Right lung (tissue), 10 donors: ENCODE results near the gene UBE2M. TPM values are rescaled to one million over a fixed set of nuclear protein-coding genes. Genes with fewer than 3 reads are reported as not detected.
"Not testable (repeated sequence)": the region's sequence is repeated elsewhere in the genome, so short reads cannot be mapped to it uniquely, and the experiment has no call there.

ENCODE experiments used
- DNase-seq, 2 donors: peaks; one replicate each; pipeline ENCODE4 v3.0.0-alpha.2; 2013
- long read RNA-seq, 8 donors: transcript quantifications; one replicate each; lab custom pipeline, GENCODE V29; 2026
- polyA plus RNA-seq, 5 donors: library from polyadenylated mRNA; unstranded; fragments of 120-200 nt; gene quantifications; one replicate each; pipeline versions ENCODE4 v1.2.1 to v1.2.3, GENCODE V29; 2013; ENCODE audit warnings: inconsistent platforms in 1 of 5, low replicate concordance in 1 of 5; ENCODE audit not compliant: insufficient read length in 5 of 5, insufficient read depth in 1 of 5

The UBE2M gene
- 10 to 100 TPM; 64.8 to 90.5 (median 77.1) TPM for polyA plus RNA-seq
- long read RNA-seq, donor 1, transcript UBE2M-201 (6 exons, 1,508 nt), result major isoform, 54 of 64 reads
- long read RNA-seq, donor 1, partial matches to known transcripts, result 10 of 64 reads
- long read RNA-seq, donor 1, other reads (novel, unspliced or antisense), result 0 of 64 reads
- long read RNA-seq, donor 2, transcript UBE2M-201 (6 exons, 1,508 nt), result major isoform, 44 of 58 reads
- long read RNA-seq, donor 2, partial matches to known transcripts, result 14 of 58 reads
- long read RNA-seq, donor 2, other reads (novel, unspliced or antisense), result 0 of 58 reads
- long read RNA-seq, donor 3, transcript UBE2M-201 (6 exons, 1,508 nt), result major isoform, 24 of 24 reads
- long read RNA-seq, donor 3, partial matches to known transcripts, result 0 of 24 reads
- long read RNA-seq, donor 3, other reads (novel, unspliced or antisense), result 0 of 24 reads
- long read RNA-seq, donor 4, transcript UBE2M-201 (6 exons, 1,508 nt), result major isoform, 17 of 17 reads
- long read RNA-seq, donor 4, partial matches to known transcripts, result 0 of 17 reads
- long read RNA-seq, donor 4, other reads (novel, unspliced or antisense), result 0 of 17 reads
- long read RNA-seq, donor 5, transcript UBE2M-201 (6 exons, 1,508 nt), result major isoform, 28 of 38 reads
- long read RNA-seq, donor 5, partial matches to known transcripts, result 10 of 38 reads
- long read RNA-seq, donor 5, other reads (novel, unspliced or antisense), result 0 of 38 reads
- long read RNA-seq, donor 6, transcript UBE2M-201 (6 exons, 1,508 nt), result major isoform, 55 of 57 reads
- long read RNA-seq, donor 6, partial matches to known transcripts, result 0 of 57 reads
- long read RNA-seq, donor 6, other reads (novel, unspliced or antisense), result 0 of 57 reads
- long read RNA-seq, donor 7, transcript UBE2M-201 (6 exons, 1,508 nt), result major isoform, 45 of 47 reads
- long read RNA-seq, donor 7, partial matches to known transcripts, result 0 of 47 reads
- long read RNA-seq, donor 7, other reads (novel, unspliced or antisense), result 0 of 47 reads
- long read RNA-seq, donor 8, transcript UBE2M-201 (6 exons, 1,508 nt), result major isoform, 19 of 19 reads
- long read RNA-seq, donor 8, partial matches to known transcripts, result 0 of 19 reads
- long read RNA-seq, donor 8, other reads (novel, unspliced or antisense), result 0 of 19 reads

DNA sequence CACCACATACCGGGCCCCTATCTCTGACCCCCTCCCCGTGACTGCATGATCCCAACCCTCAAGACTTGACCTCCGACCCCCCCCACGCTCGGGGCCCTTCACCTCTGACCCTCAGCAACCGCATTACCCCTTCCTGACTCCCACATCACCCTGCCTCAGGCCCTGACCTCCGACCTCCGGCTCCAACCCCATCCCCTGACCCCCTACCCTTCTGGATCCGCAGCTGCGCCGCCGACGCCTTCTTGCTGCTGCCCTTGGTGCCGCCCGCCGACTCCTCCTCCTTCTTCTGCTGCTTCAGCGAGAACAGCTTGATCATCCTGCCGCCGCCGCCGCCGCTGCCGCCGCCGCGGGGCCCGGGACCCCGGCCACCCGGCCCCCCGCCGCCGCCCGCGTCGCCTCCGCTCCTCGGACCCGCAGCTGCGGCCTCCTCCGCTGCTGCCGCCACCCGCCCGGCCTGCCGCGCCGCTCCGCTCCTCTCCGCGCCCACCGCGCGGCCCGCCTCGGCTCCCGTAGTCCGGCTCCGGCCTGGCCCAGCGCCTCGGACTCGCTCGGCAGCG, at the start of gene UBE2M:
UBE2M (minus strand) TSS at position 546 of the 557 bp plus-strand sequence; CDS start at position 316, 230 bp downstream.
- DNase-seq, result no peak

DNA sequence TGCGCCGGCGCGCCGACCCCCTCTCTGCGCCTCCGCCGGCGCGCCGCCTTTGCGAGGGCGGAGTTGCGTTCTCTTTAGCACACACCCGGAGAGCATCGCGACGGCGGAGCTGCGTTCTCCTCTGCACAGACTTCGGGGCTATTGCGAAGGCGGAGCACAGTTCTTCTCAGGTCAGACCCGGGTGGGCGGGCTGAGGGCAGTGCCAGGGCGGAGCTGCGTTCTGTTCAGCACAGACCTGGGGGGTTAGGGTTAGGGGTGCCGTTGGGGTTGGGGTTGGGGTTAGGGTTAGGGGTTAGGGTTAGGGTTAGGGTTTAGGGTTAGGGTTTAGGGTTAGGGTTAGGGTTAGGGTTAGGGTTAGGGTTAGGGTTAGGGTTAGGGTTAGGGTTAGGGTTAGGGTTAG, 48.8 kb upstream of the UBE2M start:
- not testable (repeated sequence) for DNase-seq

DNA sequence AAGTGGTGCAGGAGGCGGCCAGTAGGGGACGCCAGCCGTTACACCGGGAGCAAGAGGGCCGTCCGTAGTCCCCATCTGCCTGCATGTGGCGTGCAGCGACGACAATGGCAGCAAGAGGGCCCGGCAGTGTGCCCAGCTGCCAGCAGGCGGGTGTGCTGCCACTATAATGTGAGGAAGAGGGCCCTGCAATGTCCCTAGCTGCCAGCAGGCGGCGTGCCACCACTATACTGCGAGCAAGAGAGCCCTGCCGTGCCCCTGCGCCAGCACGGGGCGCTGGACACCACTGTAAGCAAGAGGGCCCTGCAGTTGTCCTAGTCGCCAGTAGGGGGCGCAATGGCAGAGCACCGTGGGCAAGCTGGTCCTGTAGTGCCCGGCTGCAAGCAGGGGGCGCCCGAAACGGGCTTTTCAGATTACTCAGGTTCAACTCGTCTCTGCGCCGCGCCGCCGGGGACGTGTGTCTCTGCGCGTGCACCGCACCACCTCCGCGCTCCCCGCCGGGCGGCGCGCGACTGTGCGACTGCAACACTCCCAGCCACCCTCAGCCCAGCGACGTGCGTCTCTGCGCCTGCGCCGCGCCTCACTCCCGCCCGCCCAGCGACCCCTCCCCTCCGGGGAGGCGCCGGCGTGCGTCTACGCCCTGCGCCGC, 48.0 kb upstream of the UBE2M start:
- not testable (repeated sequence) for DNase-seq

DNA sequence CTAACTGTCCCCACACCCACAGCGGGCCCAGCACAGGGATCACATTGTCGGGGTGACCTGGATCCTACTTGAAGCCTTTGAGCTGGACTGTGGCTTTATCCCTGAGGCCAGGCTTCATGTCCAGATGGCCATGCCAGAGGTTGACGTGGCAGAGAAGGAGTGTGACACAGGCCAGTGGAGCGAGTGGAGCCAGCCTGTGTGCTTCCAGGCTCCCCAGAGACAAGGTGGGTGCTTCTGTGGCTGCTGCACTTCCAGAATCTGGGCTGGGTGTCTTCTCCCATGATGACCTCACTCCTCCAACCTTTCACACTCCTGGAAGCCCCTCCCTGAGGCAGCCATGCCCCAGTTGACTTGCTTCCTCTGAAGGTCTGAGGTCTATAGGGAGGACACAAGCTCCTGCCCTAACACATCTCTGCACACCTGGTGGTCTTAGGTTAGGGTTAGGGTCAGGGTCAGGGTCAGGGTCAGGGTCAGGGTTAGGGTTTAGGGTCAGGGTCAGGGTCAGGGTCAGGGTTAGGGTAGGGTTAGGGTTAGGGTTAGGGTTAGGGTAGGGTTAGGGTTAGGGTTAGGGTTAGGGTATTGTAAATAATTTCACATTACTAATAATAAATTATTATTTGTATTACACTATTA, 27.8 kb upstream of the UBE2M start:
- no peak for DNase-seq

DNA sequence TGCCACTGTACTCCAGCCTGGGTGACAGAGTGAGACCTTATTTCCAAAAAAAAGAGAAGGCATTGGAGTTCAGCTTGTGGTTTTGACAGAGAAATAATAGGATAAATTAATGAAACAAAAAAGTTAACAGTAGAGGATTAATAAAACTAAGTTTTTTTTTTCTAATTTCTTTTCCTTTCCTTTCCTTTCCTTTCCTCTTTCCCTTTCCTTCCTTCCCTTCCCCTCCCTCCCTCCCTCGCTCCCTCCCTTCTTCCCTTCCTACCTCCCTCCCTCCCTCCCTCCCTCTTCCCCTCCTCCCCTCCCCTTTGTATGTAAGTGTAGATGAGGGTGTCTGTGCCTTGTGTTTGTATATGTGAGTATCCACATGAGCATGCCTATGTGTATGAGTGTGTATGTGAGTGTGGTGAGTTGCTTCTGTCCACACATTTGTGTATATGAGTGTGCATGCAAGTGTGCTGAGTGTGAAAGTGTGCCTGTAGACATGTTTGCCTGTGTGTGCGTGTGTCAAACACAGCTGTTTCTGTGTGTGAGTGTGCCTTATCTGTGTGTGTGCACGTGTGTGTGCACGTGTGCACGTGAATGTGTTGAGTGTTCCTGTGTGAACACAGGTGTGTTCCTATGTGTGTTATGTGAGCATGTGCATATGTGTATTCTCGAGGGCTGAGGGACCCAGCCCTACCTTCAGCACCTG, 27.2 kb upstream of the UBE2M start:
- no peak for DNase-seq

DNA sequence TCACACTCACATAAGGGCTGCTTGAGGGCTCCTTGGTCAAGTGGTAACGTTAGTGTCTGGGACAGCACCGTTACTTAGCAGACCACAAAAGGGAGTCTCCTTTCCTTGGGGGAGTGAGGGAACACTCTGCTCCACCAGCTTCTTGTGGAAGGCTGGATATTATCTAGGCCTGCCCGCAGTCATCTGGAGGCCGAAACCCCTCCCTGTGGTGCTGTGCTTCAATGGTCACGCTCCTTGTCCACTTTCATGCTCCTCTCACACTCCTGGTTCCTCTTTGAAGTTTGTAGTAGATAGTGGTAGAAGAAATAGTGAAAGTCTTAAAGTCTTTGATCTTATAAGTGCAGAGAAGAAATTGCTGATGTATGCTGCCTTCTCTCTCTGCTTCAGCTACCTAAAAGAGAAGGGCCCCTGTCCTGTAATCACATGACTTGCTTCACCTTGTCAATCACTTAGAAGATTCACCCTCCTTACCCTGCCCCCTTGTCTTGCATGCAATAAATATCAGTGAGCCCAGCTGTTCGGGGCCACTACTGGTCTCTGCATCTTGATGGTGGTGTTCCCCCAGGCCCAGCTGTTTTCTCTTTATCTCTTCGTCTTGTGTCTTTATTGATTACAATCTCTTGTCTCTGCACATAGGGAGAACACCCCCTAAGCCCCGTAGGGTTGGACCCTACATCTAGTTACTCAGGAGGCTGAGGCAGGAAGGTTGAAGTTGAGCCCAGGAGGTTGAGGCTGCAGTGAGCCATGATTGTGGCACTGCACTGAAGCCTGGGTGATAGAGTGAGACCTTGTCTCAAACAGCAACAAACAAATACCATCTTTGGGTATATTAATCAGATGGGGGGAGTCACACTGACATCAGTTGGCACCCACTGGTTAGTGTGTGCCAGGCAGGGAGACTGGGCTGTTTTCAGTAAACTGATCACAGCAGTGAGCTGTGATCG, 26.4 kb upstream of the UBE2M start:
- no peak for DNase-seq

DNA sequence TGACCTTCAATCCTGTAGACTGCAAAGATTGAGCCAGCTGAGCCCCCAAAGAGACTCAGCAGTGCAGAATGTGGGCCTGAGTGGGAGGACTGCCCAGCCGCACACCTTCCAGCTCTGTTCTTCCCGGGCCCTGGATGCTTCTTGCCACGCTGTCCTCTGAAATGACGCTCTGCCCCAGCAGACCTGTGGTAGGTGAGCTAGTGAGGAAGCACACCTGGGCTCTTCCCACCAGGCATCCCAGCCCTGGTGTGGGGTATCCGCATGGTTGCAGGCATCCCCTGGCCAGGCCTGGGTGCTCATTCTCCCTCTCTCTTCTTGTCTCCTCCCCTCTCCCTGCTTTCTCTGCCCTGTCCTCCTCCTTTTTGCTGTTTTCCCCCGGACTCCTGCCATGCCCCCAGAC, 24.6 kb upstream of the UBE2M start:
- no peak for DNase-seq

DNA sequence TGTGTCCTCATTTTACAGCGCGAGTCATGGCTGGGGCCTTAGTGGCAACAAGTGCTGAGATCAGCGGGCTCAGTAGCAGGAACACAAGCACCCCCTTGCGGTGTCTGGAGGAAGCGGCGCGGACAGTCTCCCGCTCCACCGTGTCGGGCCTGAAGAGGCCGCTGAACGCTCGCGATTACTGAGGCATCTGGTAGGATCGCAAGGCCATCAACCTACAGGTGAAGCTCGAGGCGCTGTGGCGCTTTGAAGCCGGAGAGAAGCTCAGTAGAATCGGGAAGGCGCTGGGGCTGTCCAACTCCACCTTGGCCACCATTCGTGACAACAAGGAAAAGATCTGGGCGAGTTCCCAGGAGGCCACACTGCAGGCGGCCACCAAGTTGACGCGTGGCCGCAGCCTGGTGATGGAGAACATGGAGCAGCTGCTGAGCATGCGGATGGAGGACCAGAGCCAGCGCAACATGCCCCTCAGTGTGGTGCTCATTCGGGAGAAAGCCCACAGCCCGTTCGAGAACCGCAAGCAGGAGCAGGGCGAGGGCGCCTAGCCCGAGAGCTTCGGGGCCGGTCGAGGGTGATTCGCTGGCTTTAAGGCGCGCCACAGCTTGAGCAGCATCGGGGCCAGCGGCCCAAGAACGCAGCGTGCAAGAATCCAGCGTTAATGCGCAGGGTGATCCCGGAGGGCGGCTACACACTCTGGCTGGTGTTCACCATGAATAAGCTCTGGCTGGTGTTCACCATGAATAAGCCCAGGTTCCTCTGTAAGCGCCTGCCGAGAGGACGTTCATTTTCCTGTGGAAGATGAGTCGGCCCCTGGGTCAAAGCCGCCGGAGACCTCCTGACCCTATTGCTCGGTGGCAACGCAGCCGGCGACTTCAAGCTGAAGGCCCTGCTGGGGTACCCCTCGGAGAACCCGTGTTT, 23.1 kb upstream of the UBE2M start:
- peak; percentile 80 to 82 for DNase-seq

DNA sequence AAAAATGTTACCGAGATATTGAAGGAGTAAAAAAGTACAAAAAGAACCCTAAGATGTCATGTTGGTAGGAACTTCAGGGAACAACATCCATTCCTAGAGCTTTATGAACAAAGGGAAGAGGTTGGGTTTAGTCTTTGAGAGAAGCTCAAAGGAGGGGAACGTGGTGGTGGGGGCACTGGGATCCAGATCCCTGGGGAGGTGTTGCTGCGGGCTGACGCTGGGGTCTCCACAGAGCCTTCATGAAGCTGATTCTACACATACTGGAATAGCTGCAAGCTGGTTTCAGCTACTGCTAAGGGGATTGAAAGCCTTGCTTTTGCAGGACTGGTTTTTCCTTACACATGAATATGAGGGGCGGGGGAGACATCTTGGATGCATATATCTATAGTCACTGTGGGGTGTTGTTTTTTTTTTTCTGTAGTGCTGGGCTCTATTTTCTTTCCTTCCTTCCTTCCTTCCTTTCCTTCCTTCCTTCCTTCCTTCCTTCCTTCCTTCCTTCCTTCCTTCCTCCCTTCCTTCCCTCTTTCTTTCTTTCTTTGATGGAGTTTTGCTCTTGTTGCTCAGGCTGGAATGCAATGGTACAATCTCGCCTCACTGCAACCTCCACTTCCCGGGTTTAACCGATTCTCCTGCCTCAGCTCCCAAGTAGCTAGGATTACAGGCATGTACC, 21.2 kb upstream of the UBE2M start:
- DNase-seq, result no peak

DNA sequence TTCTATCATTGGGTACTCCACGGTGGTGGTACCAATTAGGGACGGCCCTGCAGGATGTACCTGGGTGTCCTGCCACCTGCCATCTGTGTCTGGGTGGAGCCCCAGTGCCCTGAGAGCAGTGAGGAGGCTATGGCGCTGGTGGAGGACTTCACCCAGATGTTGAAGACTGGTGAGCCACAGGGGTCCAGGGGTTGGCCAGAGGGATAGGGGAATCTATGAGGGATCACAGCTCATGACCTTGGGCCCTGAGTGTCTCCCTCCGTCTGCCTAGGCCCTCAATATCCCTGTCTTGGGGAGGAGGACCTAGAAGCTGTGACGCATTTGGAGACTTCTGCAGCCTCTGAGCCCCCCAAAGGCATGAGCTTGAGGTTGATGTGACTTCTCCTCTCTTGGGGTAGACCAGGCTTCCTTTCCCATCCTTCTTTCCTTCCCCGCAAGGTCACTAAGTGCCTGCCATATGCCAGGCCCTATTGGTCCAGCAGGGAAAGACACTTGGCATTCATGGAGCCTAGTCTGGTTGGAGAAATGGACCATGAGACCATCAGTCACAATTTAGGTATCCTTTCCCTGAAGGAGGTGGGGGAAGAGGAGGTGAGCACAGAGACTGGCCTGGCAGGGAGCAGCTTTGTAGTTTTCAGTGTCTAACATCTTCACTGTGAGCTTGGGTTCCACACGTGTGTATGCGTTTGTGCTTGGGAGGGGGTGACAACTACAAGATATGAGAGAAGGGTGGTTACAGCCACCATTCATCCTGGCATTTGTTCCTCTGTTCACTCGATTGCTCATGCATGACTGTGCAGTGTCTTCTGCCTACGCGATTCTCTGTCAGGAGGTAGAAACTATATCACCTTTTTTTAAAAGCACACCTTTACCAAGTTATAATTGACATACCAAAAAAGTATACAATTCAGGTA, 19.9 kb upstream of the UBE2M start:
- DNase-seq, result no peak

DNA sequence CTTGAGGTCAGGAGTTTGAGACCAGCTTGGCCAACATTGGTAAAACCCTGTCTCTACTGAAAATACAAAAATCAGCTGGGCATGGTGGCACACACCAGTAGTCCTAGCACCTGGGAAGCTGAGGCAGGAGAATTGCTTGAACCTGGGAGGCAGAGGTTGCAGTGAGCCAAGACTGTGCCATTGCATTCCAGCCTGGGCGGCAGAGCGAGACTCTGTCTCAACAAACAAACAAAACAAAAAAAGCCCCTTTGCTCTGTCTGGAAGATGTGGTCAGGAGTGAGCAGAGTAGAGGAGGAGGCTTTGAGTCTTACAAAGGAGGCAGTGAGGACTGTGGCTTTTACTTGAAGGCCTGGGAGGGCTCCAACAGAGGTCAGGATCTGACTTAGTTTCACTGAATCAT, 19.2 kb upstream of the UBE2M start:
- DNase-seq, result not testable (repeated sequence)

DNA sequence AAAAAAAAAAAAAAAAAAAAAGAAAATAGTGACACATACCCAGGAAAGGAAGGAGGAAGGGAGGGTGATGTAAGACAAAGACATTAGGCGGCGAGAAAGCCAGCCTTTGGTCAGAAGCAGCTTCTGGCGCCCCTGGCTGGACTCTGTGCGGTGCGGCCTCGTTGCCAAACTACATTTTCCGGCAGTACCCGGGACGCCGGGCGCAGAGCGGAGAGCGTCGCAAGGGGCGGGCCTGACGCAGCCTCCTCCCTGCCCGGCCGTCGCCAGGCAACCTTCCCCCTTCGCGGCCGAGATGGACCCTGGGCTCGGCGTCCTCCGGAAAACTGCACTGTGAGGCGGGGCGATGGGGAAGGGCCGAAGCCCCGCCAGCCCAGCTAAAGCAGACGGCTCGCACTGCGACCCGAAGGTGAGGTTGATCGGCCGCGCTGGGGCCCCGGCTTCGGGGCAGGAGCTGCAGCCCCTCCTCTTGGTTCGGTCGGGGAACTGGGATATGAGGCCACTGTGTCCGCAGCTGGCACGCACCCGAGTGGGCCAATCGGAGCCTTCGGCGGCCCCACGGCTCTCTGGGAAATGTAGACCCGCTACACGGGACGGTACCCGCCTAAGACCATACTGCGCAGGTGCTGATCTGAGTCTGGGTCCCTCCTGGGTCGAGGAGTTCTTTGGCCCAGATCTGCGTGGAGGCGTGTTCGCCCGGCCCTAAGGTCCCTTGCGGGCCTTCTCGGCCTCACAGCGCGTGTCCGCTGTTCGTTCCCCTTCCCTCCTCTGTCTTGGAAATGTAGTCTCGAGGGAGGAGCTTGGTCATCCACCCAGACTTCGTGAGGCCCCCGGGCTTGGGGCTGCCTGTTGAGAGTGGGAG, 17.0 kb upstream of the UBE2M start:
- peak; percentile 94 to 96 for DNase-seq

DNA sequence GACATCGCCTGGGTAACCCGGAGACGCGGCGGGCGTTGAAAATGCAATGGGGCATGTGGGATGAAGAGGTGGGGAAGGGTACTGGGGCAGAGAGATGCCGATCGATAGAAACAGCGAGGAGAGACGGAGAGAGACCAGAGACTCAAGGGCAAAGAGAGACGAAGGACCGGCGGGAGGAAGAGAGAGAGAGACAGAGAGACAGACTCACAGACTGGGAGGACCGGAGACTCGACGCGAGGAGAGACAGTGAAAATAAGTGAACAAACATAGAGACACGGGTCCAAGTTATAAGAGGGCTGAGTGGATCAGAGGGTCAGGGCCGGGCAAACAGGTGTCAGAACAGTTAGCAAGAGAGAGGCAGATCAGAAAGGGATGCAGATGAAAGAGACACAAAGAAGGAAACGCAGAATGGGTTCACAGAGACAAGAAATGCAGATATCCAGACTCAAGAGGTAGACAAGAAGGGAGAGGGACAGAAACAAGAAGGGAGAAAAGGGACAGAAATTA, 15.3 kb upstream of the UBE2M start:
- no peak for DNase-seq

DNA sequence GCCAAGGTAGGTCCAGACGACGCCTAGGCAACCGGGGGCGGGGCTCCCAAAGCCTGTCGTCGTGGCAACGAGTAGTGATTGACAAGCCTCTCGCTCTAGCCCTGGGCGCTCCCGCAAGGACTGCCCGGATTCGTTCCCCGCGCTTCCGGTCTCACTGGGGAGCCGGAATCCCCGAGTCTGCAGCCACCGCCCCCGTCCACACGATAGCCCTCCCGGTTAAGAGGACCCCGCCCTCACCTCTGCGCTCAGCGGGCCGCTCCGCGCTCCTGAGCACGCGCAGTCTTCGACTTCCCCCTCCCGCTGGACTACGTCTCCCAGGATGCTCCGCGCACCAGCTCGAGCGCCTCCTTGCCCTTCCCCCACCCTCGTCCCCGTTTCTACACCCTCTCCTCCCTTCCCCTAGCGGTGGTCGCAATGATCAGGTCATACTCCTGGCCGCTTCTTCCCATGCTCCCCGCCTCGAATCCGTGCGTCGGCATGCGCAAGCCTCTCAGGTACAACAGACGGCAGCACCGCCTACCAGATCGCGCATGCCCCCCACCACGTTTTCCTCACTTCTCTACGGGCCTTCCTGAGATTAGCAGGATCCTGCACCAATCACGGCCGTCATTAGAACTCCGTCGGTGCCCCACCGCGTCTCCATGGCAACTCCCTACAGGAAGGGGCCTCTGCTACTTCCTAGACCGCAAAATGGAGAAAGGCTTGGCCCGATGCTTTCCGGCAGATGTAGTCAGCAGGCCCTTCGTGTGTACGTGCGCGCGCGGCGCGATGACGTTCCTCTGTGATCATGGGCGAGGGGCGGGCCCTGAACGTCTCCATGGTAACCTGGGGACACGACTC, 14.6 kb upstream of the UBE2M start, which contains the start of gene MZF1:
MZF1 (minus strand) TSS at position 518 of the 840 bp plus-strand sequence. CDS start 1,946 bp downstream, outside the sequence.
- peak; percentile 99 to 100 for DNase-seq
